Measurements from ENCODE around the gene SCTR.

- no peak for TF ChIP-seq CTCF (IDR thresholded peaks at IDR 0.05)
- no peak for TF ChIP-seq POLR2A (IDR thresholded peaks at IDR 0.05)
Observed at GRCh38 chr2:119491776-119492525, 32.3 kb downstream of the SCTR start.
